AG09319 (cell line): Measurements from ENCODE around the gene TBXA2R.

Source experiments
- DNase-seq: peaks from one replicate; pipeline ENCODE4 v3.0.0-alpha.2; 2010; ENCODE audit warnings: low read depth; ENCODE audit errors: extremely low read depth
- CTCF ChIP-seq: IDR thresholded peaks from 2 replicates; pipeline ENCODE4 v1.5.1; 2011; ENCODE audit warnings: low read depth, mild to moderate bottlenecking, inconsistent platforms, low read length, moderate library complexity

The TBXA2R gene

GRCh38 chr19:3638208-3639193, 31.8 kb upstream of the TBXA2R start:
- TF ChIP-seq CTCF = no peak
- no peak for DNase-seq

GRCh38 chr19:3637621-3638020, 30.9 kb upstream of the TBXA2R start:
- no peak for DNase-seq
- TF ChIP-seq CTCF = no peak

- TF ChIP-seq CTCF = no peak
- DNase-seq = no peak
Measured at GRCh38 chr19:3636962-3637361, 30.3 kb upstream of the TBXA2R start.

- DNase-seq = no peak
- TF ChIP-seq CTCF = no peak
Measured at GRCh38 chr19:3636506-3636905, 29.8 kb upstream of the TBXA2R start.

- no peak for TF ChIP-seq CTCF
- DNase-seq = no peak
Measured at GRCh38 chr19:3634496-3635045, 27.9 kb upstream of the TBXA2R start.

- no peak for DNase-seq
- no peak for TF ChIP-seq CTCF
Measured at GRCh38 chr19:3633559-3633988, 26.9 kb upstream of the TBXA2R start.
